Progenitor cell of endocrine pancreas (in vitro differentiated cells): ENCODE data around the gene USP22. TPM values are rescaled to one million over a fixed set of nuclear protein-coding genes. Genes with fewer than 3 reads are reported as not detected.

Experiments used
- DNase-seq: peaks from one replicate; pipeline ENCODE4 v3.0.0; 2021; ENCODE audit warnings: low spot score; ENCODE audit not compliant: unreplicated experiment
- H3K27ac Mint-ChIP-seq: 2 replicates; pipeline ENCODE4 v1.8.0; 2021; ENCODE audit warnings: mild to moderate bottlenecking, moderate library complexity, mixed read lengths
- H3K27me3 Mint-ChIP-seq: 2 replicates; pipeline ENCODE4 v1.8.0; 2021; ENCODE audit warnings: mixed read lengths
- H3K36me3 Mint-ChIP-seq: 2 replicates; pipeline ENCODE4 v1.8.0; 2022; ENCODE audit warnings: mixed read lengths; ENCODE audit not compliant: insufficient read depth
- H3K4me1 Mint-ChIP-seq: 2 replicates; pipeline ENCODE4 v1.8.0; 2021; ENCODE audit warnings: low read depth, mixed read lengths
- H3K4me3 Mint-ChIP-seq: 2 replicates; pipeline ENCODE4 v1.8.0; 2021; ENCODE audit warnings: low read depth, mild to moderate bottlenecking, moderate library complexity, mixed read lengths
- H3K9me3 Mint-ChIP-seq: 2 replicates; pipeline ENCODE4 v1.8.0; 2021; ENCODE audit warnings: low read depth, mixed read lengths
- total RNA-seq: library from RNA; stranded (reverse); gene quantifications from 2 replicates; pipeline ENCODE4 v1.2.1, GENCODE V29; 2021
- TF ChIP-seq, protein P1 (sequence below): fragments of 200-600 bp; sonication (generic); IDR thresholded peaks from one replicate; pipeline ENCODE4 v1.5.0; 2021; ENCODE audit warnings: antibody characterized with exemption, mild to moderate bottlenecking; ENCODE audit not compliant: unreplicated experiment

Gene USP22
- total RNA-seq, 1 donor from 2014 or later, result 368 TPM

- Mint-ChIP-seq H3K4me1 (peaks cover 10% of the 10 kb centered on the region), H3K9me3 (no peaks in the 10 kb centered on the region), H3K4me3 (no peak overlapping the region), H3K27ac (no peak overlapping the region), H3K27me3 (no peaks in the 10 kb centered on the region), H3K36me3 (peaks cover 11% of the 10 kb centered on the region)
- no peak for DNase-seq
- TF ChIP-seq, protein P1, sequence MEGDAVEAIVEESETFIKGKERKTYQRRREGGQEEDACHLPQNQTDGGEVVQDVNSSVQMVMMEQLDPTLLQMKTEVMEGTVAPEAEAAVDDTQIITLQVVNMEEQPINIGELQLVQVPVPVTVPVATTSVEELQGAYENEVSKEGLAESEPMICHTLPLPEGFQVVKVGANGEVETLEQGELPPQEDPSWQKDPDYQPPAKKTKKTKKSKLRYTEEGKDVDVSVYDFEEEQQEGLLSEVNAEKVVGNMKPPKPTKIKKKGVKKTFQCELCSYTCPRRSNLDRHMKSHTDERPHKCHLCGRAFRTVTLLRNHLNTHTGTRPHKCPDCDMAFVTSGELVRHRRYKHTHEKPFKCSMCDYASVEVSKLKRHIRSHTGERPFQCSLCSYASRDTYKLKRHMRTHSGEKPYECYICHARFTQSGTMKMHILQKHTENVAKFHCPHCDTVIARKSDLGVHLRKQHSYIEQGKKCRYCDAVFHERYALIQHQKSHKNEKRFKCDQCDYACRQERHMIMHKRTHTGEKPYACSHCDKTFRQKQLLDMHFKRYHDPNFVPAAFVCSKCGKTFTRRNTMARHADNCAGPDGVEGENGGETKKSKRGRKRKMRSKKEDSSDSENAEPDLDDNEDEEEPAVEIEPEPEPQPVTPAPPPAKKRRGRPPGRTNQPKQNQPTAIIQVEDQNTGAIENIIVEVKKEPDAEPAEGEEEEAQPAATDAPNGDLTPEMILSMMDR, result no peak
These were observed 75.0 kb downstream of the USP22 start for GRCh38 chr17:20967776-20968175.

DNA sequence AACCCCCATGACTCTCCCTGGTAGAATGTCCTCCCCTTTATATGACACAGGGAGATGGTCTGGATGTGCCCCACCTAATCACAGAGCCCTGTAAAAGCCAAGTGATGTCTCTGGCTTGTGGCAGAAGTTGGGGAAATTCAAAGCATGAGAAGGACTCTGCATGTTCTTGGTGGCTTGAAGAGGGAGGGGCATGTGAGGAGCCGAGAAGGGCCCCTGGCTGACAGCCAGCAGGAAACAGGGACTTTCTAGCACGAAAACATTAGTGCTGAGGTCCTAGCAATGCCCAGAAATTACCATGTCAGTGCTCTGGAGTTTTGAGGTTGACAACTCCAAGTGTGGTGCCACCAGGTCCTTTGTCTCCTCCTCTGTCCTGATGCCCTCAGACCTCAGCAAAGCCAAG lies 75.9 kb downstream of the USP22 start:
- TF ChIP-seq, protein P1, result no peak
- DNase-seq, result no peak
- no peak overlapping the region for H3K4me3 Mint-ChIP-seq
- no peak overlapping the region for H3K27ac Mint-ChIP-seq
- peaks cover 10% of the 10 kb centered on the region for H3K4me1 Mint-ChIP-seq
- no peaks in the 10 kb centered on the region for H3K27me3 Mint-ChIP-seq
- peaks cover 11% of the 10 kb centered on the region for H3K36me3 Mint-ChIP-seq
- H3K9me3 Mint-ChIP-seq, result no peaks in the 10 kb centered on the region

DNA sequence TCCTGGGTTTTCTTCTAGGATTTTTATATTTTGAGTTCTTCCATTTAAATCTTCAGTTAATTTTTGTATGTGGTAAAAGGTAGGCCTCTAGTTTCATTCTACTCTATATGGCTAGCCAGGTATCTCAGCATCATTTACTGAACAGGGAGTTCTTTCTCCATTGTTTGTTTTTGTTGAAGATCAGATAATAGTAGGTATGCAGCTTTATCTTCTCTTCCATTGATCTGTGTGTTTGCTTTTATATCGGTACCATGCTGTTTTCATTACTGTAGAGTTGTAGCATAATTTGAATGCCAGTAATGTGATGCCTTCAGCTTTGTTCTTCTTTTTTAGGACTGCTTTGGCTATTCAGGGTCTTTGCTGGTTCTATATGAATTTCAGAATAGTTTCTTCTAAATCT lies 77.3 kb downstream of the USP22 start:
- TF ChIP-seq, protein P1, result no peak

GRCh38 chr17:20961586-20961985 lies 81.2 kb downstream of the USP22 start:
- Mint-ChIP-seq H3K9me3 (no peaks in the 10 kb centered on the region), H3K4me1 (peaks cover 10% of the 10 kb centered on the region), H3K36me3 (peaks cover 34% of the 10 kb centered on the region), H3K27ac (no peak overlapping the region), H3K27me3 (no peaks in the 10 kb centered on the region), H3K4me3 (no peak overlapping the region)
- no peak for DNase-seq
- TF ChIP-seq, protein P1, result no peak

More for the DNA sequence above, 77.3 kb downstream of the USP22 start:
- Mint-ChIP-seq H3K4me1 (peaks cover 10% of the 10 kb centered on the region), H3K4me3 (no peak overlapping the region), H3K9me3 (no peaks in the 10 kb centered on the region), H3K27ac (no peak overlapping the region), H3K36me3 (peaks cover 19% of the 10 kb centered on the region), H3K27me3 (no peaks in the 10 kb centered on the region)
- DNase-seq, result no peak

DNA sequence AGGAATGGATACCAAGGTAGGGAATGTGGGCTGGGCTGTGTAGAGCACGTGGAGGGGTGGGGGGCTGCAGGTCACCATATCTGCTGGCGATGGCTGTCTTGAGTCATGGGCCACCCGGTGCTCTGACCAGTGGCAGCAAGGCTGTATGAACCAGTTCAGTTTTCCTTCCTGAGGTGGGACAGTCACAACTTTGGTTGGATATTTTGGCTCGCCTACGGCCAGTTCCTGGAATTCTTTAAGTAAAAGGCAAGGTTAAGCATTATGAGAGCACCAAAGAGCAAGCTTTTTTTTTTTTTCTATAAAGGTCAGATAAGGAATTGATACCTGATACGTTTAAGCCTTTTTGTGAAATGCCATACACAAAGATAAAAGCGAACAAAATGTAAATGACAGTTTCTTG lies 81.9 kb downstream of the USP22 start:
- no peaks in the 10 kb centered on the region for H3K9me3 Mint-ChIP-seq
- no peak overlapping the region for H3K27ac Mint-ChIP-seq
- no peak overlapping the region for H3K4me3 Mint-ChIP-seq
- TF ChIP-seq, protein P1, result no peak
- H3K27me3 Mint-ChIP-seq, result no peaks in the 10 kb centered on the region
- no peak for DNase-seq
- peaks cover 9% of the 10 kb centered on the region for H3K4me1 Mint-ChIP-seq
- H3K36me3 Mint-ChIP-seq, result peaks cover 35% of the 10 kb centered on the region
